ENCODE data around the gene SLCO3A1.

Gene SLCO3A1

DNA sequence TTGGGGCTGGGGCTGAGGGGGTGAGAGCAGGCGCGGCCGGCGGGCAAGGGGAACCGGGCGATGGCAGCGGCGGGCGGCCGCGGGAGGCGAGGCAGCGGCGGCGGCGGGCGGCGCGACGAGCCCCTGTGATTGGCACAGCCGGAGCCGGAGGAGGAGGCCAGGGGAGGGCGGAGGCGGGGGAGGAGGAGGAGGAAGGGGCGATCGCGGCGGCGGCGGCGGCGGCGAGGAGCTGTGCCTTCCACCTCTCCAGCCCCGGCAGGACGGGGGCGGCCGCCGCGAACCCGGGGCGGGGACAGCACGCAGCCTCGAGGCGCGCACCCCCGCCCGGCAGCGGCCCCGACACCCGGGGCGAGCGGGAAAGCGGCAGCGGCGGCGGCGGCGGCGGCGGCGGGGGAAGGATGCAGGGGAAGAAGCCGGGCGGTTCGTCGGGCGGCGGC lies at the start of gene SLCO3A1:
SLCO3A1 (plus strand) TSS at position 198 of the 437 bp plus-strand sequence.
- peak; percentile 62 for DNase-seq

DNA sequence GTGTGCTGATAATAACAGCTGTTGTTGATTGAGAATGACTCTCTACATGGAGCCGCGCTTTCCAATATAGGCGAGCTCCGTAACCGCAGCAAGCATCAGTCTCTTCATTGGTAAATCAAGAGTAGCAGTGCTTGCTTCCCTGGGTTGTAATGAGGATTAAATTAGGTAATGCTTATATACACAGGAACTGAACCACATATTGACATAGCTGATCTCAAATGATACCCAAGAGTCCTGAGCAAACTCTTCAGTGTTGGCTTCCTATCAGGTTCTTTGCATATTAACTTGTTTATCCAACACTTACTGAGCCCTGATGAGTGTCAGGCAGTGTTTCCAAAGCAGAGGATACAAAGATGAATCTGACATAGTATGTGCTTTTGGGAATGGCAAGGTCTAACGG lies 46.4 kb upstream of the SLCO3A1 start:
- no peak for DNase-seq

- DNase-seq, result no peak
These were observed 39.6 kb upstream of the SLCO3A1 start for GRCh38 chr15:91813924-91814323.

DNA sequence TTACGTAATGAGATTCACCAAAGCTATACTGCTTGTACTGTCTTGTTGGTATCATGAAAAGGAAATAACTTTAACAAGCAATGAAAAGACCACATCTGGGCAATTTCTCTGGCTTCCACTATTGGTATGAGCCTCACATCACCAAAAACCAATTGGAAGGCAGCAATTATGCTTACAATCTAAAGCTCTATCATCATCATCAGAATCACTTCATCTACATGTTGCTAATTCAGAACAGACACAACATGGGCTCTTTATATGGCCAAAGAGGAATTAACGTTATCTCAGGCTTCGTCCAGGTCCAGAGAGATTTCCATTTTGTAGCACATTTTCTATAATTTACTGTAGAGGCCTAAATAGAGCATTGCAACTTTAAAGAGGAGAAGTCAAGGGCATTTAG lies 36.6 kb upstream of the SLCO3A1 start:
- DNase-seq, result no peak

DNA sequence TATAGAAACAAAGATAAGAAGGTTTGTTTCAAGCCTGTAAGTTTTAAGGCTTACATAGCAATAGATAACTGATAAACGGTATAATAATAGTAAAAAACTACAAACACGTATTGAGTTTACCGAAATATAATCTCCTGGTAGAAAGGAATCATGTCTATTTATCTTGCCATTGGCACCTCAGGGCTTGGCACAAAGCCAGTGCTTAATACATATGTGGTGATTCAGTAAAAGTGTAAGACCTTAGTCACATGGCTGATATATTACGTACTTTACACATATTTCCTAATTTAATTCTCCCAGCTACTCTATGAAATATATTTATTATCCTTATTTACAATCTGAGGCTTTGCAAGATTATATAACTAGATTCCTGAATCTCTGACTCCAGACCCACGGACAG lies 32.0 kb upstream of the SLCO3A1 start:
- DNase-seq, result no peak

DNA sequence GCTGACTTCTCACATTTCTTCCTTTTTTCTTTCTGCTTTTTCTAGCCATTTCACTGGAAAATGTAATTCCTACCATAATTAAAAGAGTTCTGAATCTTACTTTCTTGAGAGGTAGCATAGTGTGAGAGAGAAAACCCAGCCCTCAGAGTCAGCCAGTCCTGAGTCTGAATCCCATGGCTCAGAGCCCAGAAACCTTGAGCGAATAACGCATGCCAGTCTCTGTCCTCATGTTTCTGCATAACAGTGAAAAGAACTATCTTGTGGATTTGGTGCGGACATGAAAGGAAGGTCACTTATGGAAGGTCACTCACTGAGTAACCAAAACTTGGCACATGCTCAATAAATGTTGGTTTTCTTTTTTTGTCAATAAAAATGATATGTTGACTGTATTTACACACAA lies 29.3 kb upstream of the SLCO3A1 start:
- DNase-seq, result no peak

- no peak for DNase-seq
These were observed 27.1 kb upstream of the SLCO3A1 start for GRCh38 chr15:91826443-91826842.

- DNase-seq, result no peak
These were observed 20.5 kb upstream of the SLCO3A1 start for GRCh38 chr15:91833056-91833455.

GRCh38 chr15:91839867-91840266 lies 13.6 kb upstream of the SLCO3A1 start:
- DNase-seq, result no peak

DNA sequence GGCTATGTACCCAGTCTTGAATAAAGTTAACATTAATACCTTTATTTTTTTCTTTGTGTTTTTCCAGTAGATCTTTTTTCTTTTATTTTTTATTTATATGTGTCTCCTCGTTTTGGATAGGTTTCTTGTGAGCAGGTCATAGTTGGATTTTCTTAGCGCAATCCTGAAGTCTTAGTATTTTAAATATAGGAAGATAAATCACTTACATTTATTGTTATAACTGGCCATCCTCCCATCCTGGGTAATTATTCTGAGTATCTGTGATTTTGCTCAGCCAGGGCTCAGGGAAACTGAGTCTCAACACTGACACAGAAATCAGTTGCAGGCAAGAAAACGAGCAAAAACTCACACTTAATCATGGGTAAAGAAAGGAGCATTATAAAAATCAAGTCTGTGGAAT lies 11.6 kb upstream of the SLCO3A1 start:
- no peak for DNase-seq

- no peak for DNase-seq
These were observed 9.2 kb upstream of the SLCO3A1 start for GRCh38 chr15:91844341-91844740.

DNA sequence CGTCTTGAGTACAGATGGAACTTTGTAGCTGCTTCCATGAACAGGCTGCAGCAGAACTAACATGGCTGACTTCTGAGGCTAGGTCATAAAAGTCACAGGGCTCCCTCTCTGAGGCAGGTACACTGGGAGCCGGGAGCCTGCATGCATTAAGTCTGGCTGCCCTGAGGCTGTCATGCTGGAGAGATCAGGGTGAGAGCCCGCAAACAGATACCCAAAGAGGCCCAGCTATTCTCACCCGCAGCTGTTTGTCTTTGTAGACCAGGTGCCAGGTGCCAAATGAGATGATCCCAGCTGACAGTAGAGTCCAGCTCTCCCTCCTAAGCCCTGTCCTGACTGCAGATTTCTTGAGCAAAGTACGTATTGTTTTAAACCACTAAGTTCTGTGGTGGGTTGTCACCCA lies 8.6 kb upstream of the SLCO3A1 start:
- no peak for DNase-seq

DNA sequence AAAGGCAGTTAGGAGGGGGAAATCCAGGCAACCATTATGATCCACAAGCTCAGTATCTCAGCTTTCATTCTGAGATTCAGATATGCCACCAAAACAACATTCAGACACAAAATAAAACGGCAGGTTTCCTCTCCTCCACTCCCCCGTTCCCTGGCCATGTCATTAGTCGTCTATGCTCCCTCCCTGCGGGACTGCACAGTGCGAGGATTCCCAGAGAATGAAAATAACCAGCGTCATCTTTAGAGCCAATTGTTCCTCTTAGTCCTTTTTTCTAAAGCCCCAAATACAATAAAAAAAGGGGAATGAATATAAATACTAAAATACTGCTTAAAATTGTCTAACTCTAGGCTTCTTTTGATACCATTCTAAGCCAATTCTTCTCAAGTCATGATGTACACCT lies 7.8 kb upstream of the SLCO3A1 start:
- no peak for DNase-seq

DNA sequence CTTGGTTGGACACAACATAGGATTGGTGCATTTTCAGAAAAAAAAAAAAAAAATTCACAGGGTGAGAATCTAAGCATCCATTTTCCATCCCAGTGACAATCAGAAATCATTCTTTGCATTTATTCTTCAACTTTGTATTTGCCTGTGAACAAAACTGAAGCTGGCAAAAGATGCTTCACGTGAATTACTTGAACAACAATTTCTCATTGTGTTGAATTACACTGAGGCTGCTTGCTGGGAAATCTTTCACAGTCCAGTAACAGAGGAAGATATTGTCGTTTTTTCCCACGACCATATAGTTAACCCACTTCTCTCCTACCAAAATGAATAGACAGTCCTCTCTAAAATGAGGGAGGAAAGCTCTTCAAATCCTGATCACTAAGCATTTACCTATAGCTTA lies 4.3 kb upstream of the SLCO3A1 start:
- no peak for DNase-seq

GRCh38 chr15:91849749-91850161 lies 3.8 kb upstream of the SLCO3A1 start:
- DNase-seq, result peak; percentile 47

- peak; percentile 53 for DNase-seq
These were observed 582 bp upstream of the SLCO3A1 start for GRCh38 chr15:91852741-91853510.

DNA sequence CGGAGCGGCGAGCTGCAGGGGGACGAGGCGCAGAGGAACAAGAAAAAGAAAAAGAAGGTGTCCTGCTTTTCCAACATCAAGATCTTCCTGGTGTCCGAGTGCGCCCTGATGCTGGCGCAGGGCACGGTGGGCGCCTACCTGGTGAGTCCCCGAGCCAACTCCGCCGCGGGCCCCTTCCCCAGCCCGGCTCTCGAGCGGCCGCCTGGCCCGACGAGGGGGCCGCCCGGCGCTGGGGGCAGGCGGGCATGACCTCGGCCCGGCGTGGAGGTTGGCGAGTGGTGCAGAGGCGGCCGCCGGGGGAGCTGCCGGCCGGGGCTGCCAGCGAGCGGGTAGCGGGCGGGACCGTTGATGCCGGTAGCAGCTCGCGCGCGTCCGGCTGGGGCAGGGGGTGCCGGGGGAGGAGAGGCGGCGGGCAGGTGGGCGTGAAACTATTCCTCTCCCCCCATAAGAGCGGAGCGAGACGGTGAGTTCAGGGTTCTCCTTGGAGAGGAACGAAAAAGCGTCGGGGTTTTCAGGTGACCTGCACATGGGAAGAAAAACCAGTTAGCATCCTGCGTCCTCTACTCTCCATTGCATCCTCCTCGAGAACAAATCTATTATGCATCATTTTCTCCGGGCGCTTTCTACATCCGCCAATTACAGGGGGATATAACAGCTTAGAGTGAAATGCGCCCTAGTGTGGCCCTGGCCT lies 585 bp downstream of the SLCO3A1 start:
- DNase-seq, result peak; percentile 1

DNA sequence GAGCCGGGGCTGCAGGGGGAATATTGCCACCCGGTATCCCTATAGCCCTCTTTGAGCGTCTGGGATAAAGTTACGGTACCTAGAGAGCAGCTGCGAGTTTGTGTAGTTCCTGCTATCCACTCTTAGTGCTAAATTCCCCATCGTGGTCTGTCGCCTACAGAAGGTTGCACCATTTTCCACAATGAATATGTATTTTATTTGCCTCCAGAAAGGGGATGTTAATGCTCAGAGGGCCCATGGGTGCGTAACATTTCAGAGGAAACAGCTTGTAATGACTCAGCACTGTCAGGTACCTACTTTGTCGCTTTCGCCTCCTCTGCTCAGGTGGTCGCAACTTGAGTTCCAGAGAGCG lies 1.1 kb downstream of the SLCO3A1 start:
- DNase-seq, result no peak

DNA sequence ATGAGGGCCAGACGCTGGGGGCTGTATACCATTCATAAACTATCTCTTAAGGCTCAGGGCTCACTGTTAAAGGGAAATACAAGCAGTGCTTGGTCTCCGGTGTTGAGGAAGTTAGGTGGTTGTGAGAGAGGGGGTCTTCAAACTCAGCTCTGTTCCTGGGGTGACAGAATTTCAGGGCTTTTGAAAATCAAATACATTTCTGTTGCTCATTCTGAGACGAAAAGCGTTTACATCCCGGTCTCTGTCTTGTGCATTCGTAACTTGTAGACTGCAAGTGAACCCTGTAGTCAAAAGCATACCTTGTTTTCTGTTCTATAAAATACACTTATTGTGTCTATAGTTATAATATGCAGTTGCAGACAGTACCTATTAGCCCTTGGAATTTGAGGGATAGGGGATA lies 1.7 kb downstream of the SLCO3A1 start:
- DNase-seq, result no peak

GRCh38 chr15:91855684-91856489 lies 2.4 kb downstream of the SLCO3A1 start:
- DNase-seq, result no peak

- DNase-seq, result no peak
These were observed 3.7 kb downstream of the SLCO3A1 start for GRCh38 chr15:91857224-91857585.

- DNase-seq, result no peak
These were observed 4.3 kb downstream of the SLCO3A1 start for GRCh38 chr15:91857772-91858171.

DNA sequence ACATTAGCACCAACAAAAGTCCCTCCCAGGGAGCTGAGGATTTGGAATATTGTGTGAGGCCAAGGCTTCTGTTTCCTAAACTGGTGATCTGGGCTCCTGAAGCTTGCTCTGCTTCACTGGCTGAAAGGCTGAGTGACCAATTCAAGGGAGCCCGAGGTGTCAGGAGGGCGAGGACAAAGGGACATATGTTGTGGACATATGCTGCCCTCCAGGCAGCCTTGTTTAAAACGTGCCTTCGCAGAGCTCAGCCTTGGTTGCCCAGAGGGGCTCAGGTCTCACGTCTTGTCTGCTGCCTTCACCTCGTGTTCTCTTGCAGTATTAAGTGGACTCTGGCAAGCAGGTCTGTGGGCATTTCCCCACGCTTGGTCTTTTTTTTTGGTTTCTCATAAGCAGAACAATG lies 7.0 kb downstream of the SLCO3A1 start:
- no peak for DNase-seq

DNA sequence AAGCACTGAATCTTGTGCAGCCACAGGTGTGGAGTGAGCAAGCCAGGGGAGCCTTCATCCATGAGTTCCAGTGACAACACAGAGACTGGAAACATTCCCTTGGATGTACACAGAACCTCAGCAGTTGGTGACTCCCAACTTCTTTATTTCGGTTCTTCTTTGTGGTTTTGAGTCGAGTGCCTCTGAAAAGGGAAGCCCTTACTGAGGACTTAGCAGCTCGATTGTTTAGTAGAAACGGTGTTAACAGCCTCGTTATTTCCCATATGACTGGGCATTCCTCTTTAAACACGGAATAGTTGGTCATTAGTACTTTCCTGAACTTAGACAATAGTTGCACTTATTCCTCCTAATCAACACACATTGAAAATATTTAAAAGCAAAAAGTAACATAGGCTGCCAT lies 7.7 kb downstream of the SLCO3A1 start:
- DNase-seq, result no peak
